NCI-H2029 treated with DMSO at 0.1 percent for 48 hours (cell line): ENCODE data around the gene PREB.

Source experiments
- DNase-seq: peaks from one replicate; lab custom pipeline; 2025; lab: John Stamatoyannopoulos, UW

The PREB gene

DNA sequence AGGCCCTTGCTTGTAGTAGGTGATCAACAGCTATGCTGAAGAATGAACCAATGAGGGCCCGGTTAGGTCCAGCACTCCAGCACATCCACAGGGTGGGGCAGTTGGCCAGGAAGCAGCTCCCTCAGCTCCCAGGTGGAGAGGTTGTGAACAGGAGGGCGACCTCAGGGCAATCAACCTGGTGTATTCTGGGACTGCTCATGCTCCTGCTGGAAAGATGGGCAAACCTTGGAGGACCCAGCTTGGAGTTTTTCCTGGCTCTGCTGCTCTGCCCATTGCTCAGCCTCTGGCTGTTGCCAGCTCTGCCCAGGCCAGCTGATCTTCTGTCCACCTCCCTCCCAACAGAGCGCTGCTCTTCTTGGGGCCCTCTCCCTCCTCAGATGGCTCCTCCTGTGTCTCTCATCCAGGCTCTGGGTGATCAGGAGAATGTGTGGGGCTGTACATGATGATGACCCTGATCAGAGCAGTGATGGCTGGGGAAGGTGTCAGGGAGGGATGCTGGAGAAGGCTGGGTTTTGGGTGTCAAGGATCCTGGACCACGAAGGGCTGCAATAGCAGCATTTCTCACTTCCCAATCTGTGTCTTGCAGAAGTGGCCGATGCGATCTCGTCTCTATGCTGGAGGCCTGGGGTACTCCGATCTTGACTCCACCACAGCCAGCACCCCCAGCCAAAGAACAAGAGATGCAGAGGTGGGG lies 17.8 kb upstream of the PREB start:
- DNase-seq: no peak

DNA sequence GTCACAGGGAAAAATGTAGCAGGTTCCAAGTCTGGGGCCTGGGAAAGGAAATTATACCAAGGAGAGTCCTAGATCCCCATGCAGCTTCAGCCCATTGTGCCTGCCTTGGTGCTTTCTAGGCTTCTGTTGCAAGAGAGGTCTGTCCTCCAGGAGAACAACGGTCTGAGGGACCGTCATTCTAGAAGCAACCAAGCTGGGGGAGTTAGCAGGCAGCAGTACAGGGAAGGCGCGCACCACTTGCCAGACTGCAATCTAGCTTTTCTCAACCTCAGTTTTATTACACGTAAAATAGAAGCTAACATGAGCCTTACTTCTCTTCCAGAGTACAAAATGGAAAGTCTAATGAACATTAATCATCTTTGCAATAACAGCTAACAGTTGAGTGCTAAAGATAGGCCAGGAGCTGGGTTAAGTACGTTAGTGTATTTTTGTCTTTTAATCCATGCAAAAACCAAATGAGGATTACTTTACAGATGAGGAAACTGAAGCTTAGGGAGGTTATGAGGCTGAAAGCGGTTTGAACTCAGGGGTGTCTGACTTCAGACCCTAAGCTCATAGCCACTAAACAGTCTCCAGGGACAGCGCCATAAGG lies 16.3 kb upstream of the PREB start:
- DNase-seq: no peak

DNA sequence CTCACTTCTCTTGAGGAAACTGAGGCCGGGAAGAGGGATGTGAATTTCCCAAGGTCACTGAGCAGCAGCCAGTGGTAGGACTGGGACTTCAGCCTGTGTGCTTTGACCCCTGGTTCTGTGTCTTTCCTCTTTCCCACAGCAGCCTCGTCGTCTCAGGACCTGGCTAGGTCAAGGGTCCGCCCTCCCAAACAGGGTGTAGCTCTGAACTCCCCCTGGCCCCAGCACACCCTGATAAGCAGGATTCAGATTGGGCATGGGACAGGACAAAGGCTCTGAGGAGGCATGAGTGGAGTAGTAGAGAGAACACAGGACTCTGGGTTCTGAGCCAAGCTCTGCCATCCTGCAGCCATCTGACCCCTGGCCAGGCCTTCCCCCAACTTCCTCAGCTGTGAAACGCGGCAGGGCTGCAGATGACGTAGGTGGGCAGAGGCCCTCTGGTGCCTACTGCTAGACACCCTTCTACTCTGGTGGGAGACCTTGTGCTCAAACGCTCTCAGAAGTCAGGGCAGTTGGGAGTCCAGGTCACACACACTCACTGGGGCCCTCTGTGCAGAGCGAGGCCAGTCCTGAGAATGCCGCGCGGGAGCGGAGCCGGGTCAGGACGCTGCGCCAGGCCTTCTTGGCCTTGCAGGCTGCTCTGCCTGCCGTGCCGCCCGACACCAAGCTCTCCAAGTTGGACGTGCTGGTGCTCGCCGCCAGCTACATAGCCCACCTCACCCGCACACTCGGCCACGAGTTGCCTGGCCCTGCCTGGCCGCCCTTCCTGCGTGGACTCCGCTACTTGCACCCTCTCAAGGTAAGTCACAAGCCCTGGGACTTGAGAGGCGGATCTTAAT lies 15.4 kb upstream of the PREB start:
- no peak for DNase-seq

DNA sequence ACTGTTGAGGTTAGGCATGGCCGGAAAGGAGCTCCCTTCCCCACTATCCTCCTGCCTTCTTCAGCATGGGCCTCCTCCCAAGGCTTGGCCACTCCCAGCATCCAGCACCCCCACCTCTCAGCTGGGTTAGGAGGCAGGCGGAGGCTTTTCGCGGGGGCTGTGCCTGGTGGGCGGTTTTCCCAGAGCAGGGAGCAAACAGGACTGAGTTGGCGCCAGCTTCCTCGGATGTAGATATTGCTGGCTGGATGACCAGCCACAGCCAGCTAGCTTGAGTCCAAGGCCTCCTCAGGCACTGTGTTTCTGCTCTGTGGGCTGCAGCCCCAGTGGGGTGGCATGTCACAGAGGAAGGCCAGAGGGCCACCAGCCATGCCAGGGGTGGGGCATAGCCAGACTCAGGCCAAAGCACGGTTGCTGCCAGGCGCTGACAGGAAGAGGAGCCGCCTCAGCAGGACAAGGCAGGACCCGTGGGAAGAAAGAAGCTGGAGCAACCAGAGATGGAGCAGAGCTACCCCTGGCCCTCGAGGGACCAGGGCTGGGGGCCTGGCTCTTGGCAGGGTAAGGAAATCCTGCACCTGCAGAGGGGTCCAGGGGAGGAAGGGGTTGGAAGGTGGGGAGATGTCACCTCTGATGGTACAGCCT lies 14.5 kb upstream of the PREB start, which contains the start of gene TCF23:
Gene TCF23 (plus strand): TSS at position 204 of the 639 bp plus-strand sequence. CDS start 130 bp downstream, at position 334.
- no peak for DNase-seq

DNA sequence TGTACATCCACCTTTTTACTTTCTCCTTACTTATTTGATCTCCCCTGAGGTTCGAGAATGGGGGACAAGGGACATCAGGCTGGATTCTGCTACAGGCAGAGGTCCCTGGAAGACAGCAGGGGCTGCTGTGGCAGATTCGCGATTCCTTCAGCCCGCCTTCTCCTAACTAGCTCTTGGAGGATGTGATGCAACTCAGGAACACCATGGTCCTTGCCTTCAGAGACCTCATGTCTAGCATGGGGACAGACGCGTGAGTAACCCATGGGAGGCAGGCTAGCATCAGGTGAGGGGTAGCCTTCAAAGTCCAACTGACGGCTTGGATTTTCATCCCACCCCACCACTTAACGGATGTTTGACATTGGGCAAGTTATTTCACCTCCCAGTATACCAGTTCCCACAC lies 13.5 kb upstream of the PREB start:
- DNase-seq: no peak

DNA sequence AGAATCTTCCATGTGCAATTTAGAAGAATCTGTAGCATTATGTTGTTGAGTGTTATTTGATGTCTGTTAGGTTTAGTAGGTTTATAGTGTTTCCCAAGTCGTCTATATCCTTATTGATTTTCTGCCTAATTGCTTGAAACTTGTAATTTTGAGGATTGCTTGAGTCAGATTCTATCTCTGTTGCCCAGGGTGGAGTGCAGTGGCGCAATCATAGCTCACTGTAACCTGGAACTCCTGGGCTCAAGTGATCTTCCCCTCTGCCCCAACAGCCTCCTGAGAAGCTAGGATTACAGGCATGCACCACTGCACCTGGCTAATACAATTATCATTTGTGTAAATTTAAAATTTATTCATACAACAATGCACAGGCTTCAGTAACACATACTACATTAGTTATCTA lies 11.2 kb upstream of the PREB start:
- DNase-seq: no peak

DNA sequence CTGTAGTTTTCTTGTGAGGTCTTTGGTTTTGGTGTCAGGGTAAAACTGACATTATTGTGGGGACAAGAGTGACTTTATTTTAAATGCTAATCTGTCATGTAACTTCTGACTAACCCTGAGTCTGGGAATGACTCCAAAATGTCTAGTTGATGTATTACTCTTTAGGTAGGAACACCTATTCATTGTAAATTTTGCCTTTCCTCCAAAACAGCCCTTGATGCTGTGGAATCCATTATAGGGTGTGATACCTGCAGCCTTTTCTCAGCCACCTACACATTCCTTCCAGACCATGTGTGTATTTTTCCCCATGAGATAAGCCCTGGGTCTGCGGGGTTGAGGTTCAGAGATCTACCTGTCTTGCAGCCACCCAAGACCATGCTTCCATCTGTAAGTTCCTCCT lies 8.8 kb upstream of the PREB start:
- DNase-seq: no peak

DNA sequence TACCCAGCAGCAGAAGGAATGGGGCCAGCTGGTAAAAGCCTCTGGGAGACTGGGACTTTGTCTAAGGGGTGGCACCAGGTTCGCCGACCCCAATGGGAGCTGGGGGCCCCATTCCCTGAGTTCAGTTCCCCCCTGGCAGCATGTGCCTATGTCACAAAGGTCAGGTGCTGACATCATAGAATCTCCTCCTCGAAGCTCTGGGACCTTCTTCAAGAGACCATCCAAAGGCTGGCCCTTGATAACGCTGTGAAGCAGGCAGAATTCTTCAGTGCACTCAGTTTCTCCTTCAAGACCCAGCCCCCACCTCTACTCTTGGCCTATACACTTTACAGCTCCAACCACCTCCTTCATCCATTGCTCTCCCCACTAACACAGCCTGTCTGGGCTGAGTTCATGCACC lies 4.9 kb upstream of the PREB start, which contains the start of gene PRR30:
Gene PRR30 (minus strand): TSS at position 101 of the 400 bp plus-strand sequence. CDS start 1,081 bp downstream, outside the sequence.
- DNase-seq: no peak

DNA sequence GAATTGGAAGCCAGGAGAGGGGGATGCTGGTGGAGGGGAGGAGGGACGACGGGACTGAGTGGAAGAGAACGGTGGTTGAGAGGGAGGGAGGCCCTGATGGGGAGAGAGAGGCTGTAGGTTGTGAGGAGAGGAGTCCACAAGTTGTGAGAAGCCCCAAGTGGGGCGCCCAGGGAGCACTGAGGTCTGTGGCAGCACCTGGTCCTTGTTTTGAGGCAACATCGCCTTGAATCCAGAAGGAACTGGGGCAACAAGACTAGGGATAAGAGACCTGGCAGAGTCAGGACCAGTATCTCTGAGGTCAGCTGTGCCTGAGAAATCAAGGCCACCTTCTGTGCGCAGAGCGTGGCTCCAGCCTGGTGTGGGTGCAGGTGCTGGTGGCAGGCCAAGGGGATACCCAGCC lies 3.7 kb upstream of the PREB start:
- DNase-seq: no peak

DNA sequence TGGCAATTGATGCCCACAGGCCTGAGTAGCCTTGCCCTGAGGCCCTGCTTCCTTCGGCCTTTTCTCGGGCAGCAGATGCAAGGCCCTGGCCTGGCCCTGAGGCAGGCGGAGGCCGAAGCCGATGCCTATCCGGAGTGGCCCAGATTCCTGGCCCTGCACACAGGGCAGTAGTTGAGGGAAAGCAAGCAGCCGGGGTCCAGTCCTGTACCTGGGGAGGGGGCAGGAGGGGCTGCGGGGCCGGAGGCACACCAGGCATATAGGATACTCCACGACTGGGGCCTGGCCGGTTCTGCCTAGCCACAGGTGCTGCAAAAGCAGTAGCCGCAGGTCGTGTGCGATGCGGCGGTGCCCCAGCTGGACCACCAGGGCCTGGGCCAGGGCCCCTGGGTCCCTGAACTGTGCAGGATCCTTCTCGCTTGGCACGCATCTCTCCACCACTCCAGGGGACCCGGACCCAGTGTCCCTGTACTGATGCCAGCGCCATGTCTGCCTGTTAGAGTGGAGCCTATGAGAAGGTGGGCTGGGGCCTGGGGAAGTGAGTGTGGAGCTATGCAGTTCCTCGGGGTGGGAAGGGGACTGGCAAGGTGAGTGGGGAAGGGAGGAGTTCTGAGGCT lies 3.0 kb upstream of the PREB start:
- DNase-seq: no peak

DNA sequence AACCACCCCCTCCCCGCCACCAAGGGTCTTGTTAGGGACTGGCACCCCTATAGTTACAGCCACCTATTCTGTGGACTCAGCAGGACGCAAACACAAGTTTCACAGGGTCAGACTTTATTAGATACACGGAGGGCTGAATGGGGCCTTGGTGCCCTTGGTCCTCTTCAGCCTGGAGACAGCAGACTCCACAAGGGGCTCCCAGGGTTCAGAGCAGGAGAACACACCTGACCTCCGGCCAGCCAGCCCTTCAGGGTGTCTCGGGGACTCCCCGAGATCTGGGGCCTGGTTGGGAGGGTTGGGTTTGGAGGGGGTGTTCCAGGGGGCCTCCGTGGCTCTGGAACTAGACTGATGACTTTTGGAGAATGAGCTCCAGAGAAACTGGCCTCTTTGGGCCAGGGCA lies 2.3 kb upstream of the PREB start:
- DNase-seq: no peak

DNA sequence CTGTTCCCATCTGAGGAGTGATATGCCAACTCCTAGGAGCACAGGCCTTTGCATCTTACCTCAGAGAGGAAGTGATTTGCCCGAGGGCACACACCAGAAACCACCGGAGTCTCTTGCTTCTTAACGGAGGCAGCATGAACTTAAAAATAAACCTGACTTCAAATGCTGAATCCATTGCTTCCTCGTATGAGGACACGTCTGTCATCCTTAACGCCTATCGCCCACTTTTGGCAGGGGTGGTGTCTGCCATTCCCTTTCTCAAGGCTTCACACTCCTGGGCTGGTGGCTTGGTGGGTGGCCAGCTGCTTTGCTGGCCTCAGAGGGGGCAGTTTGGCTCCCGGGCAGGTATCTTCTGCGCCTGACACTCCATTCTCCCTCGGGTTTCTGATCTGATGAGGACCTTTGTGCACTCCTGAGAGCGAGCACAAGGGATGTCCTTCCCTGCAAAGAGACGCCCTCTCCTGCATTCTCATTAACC lies 1.1 kb upstream of the PREB start:
- no peak for DNase-seq

DNA sequence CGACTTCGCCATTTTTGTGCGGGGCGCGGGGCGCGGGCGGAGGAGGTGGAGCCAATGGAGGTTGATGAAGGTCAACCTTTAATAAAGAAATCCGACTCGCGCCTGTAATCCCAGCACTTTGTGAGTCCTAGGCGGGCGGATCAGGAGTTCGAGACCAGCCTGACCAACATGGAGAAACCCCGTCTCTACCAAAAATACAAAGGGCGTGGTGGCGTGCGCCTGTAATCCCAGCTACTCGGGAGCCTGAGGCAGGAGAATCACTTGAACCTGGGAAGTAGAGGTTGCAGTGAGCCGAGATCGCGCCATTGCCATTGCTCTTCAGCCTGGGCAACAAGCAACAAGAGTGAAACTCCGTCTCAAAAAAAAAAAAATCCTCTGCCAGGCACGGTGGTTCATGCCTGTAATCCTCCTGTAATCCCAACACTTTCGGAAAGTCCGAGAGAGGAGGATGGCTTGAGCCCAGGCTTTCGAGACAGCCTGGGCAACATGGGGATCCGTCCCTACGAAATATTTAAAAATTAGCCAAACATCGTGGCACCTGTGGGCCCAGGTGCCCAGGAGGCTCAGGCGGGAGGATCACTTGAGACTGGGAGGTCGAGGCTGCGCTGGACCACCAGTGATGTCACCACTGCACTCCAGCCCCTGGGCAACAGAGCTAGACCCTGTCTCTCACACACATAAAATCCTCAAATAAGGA lies 493 bp upstream of the PREB start:
- DNase-seq: no peak

DNA sequence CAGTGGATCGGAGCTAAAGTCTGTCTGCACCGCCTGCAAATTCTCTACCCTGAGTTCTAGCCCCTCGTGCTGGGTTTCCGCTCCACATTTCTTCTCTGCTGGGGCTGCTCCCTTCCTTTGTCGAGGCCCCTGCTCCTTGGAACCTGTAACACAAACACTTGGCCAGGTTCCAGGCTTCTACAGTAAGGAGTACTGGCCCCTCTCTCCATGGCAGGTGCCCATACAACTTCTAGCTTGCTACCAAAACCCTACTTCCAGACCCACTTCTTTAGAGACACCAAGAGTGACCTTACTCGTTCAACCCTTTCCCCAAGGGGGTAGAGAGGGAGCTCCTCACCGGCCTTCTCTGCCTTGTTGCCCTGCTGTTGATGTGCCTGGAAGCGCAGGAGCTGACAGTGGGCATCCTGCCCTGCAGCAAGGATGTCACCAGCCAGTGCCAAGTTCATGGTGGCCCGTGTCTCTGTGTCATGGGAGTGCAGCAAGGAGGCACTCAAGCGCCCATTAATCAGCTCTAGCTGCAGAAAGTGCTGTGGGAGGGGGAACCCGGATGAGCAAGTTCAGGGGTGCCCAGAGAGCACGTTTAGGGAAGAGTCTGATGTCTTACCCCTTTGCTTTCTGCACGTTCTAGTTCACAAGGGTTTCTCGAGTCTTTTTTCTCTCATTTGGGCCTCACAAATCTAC lies 1.1 kb downstream of the PREB start:
- no peak for DNase-seq

DNA sequence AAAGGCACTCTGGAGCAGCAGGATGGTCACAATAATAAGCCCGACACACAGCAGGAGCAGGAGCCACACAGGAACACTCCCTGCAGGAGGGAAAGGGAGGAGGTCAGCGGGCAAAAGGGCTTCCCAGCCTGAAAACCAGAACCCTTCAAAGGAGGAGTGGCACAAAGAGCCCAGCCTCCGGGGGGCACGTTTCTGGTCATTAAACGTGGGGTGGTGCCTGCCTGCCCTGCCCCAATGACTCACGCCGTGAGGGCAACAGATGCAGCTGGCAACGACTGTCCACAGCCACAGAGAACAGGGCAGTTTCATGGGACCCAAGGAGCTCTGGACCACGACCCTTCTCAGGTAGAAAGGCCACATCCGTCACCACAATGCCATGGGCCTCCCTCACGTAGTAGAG lies 3.0 kb downstream of the PREB start:
- DNase-seq: no peak

DNA sequence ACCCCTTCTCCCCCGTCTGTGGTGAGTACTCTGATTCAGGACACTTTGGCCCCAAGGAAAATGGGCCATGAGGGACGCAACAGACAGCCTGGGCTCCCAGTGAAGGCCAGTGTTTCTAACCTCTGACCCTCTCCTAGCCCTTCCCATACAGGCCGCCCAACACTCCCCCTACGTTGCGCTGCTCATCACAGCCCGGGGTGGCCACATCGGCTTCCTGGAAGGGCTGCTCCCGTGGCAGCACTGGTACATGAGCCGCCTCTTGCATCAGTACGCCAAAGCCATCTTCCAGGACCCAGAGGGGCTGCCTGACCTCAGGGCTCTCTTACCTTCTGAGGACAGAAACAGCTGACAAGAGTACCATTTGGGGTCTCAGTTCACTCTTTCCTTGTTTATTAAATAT lies 4.0 kb downstream of the PREB start:
- no peak for DNase-seq

DNA sequence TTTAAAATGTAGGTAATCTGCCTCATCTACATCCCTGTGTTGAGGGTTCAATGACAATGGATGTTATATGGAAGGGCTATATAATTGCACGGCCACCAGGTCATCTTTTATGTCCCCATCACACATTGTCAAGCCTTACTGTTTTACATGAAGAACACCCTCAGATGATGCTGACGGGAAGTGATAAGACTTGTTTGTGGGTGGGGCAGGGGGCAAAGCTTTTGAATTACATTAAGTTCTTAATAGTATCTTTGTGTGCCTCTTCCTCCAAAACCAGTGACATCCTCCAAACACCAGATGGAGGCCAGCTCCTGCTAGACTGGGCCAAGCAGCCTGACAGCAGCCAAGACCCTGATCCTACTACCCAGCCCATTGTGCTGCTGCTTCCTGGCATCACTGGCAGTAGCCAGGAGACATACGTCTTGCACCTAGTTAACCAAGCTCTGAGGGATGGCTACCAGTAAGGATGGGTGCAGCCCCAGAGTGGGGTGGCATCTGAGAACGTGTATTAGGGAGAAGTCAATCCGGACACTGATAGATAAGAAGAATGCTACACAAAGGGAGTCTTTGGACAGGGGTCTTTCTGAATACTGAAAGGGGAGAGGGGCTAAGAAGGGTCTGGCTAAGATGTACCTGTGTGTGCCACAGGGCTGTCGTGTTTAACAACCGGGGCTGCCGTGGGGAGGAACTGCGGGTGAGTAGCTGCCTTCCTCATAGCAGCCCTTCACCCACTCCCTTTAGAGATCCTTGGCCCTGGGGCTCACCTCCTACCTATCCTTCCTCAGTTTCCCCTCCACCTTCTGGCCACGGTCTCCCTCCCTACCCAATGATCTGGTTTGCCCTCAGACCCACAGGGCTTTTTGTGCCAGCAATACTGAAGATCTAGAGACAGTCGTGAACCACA lies 5.5 kb downstream of the PREB start:
- no peak for DNase-seq

DNA sequence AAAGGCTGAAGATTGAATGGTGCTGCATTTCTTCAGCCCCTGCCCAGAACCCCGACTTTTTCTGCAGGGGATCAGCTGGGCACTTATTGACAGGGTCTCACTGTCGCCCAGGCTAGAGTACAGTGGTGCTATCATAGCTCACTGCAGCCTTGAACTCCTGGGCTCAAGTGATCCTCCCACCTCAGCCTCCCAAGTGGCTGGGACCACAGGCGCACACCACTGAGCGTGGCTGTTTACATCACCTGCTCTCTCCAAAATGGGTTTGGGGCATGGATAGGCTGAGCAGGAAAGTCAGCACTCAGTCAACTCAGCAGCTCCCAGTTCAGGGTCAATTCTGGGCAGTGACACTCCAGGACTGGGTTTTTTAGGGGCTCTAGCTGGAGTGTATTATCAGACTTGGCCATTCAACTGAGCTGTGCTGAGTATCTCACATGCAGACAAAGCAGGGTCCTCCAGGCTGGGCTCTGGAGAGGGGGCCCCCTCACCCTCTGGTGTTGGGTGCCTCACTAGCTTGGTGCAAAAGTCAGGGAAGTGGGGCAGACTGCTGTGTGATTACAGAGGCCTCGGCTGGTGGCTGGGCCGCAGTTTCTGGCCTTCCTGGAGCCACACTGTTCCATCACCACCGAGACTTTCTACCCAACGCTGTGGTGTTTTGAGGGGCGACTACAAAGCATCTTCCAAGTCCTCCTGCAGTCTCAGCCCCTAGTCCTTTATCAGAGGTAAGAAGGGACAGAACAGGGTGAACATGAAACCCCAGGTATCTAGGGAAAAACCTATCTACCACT lies 6.4 kb downstream of the PREB start:
- DNase-seq: no peak

DNA sequence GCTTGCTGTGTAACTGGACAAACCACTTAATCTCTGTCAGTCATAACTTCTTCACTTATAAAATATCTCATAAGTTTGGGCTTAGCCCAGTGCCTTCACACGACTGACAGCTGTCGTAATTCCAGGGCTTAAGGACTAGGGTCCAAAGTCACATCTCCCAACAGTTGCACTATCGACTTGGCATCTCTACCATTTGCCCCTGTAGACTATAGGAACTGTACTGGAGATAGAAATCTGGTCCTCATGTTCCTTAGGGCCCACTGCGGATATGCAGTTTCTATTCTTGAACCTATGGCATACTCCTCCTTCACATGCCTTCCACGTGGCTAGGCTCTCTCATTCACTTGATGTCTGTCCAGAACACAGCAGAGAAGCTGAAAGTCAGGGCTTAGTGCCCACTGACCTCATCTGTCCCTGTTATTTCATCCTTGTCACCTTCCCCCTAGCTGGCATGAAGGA lies 8.2 kb downstream of the PREB start:
- DNase-seq: no peak
